NCI-H774 (cell line): ENCODE data around the gene TUBA1A.
"Not testable (repeated sequence)": the region's sequence is repeated elsewhere in the genome, so short reads cannot be mapped to it uniquely, and the experiment has no call there.

Source experiments
- DNase-seq: peaks from one replicate; lab custom pipeline; 2025; lab: John Stamatoyannopoulos, UW

Gene TUBA1A

DNA sequence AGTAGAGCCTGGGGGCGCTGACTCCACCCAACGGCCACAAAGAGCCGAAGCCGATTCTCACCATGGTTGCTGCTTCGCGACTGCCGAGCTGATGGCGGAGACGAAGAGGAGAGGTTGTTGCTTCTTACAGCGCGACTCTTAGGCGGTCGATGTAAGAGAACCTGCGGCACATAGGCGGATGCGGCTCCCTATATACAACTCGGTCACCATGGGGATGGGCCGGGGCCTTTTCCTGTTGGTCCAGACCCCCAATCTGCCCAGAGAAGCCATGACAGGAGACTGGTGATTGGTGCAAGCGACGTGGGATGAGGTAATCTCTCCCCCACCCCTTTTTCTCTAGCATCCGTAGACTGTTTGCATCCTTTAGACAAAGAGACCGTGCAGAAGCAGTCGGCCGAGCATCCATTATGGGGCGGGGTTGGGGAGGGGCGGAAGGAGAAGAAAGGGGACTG is at the start of gene TUBA1A:
TSS of gene TUBA1A (minus strand) at position 165 of the 452 bp plus-strand sequence. CDS start at position 64, 101 bp downstream.
- peak; percentile 99 for DNase-seq

DNA sequence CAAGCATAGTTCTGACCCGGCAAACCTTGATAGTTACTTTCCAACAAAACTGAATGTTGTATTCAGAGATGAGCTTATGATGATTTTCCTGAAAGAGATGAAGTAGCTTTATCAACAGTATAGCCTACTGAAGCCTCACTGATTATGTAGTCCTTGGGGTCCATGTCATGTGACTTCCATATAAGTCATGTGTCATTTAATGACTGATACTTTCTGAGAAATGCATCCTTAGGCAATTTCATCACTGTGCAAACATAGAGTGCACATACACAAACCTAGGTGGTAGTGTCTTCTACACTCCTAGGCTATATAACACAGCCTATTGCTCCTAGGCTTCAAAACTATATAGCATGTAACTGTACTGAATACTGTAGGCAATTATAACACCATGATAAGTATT is 47.5 kb upstream of the TUBA1A start:
- no peak for DNase-seq

DNA sequence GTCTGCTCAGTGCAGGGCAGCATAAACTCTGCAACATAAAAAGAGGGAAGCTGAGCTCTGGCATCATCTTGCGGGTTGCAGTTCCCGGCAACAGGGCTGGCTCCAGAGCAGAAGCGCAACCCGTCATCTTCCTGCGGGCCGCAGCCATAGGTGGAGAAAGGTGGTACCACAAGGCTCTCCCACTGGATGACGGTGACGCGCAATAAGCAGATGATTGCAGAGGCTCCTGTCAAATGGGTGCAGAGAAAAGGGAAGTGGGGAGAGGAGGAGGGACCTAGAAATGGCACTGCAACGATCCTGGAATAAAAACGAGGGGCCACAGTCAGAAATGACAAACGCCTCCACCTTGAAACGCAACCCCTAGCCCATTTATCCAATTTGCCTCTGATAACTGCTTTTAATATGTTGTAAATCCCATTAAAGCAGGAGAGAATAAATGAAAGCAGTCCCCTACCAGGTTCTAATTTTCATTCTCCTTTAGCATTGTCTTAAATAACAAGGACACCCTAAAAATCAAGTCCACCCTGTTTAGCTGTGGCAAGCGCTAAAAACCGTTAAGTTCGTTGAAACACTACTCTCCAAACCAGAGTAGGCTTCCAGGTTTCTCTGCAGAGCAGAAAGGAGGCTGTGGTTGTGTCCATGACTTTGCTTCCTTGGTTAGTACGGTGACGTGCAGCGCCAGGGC is 45.1 kb upstream of the TUBA1A start:
- DNase-seq, result no peak

DNA sequence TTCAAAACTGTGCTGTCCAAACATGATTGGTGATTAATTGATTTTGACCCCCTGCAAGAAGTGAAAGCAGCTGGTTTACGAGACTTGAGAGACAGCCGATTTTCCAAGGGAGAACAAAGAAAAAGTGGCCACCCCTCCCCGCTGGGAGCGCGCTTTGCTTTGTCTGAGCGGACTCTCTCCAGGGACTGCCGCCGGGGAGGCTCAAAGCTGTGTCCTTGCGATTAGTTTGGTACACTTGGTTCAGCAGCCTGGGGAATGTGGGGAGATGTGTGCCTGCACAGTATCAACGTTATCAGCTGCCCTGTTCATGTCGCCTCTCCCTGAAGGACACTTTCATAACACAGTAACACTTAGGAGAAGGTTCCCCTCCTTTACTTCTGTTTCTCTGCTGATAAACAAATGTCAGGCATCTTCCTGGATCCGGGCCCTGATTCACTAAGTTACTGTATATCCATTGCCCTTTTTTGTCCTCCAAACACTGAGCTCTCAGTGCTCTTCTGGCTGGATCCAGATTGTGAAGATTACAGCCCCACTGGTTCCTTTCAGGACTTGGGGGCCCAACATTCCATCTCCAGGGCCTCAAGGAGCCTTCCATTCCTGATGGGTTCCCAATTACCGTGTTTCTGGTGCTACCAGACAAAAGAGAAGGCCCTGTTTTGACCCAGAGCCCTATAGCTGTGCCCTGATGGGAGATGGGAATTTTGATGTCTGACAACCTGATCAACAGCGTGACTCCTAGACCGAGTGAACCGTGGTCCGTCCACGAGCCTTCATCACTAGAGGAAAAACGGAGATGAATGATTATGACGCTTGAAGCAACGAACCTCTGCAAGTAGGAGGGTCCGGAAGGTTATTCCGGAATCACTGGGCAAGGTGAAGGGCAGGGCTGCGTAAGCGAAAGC is 44.3 kb upstream of the TUBA1A start:
- DNase-seq, result peak; percentile 66

DNA sequence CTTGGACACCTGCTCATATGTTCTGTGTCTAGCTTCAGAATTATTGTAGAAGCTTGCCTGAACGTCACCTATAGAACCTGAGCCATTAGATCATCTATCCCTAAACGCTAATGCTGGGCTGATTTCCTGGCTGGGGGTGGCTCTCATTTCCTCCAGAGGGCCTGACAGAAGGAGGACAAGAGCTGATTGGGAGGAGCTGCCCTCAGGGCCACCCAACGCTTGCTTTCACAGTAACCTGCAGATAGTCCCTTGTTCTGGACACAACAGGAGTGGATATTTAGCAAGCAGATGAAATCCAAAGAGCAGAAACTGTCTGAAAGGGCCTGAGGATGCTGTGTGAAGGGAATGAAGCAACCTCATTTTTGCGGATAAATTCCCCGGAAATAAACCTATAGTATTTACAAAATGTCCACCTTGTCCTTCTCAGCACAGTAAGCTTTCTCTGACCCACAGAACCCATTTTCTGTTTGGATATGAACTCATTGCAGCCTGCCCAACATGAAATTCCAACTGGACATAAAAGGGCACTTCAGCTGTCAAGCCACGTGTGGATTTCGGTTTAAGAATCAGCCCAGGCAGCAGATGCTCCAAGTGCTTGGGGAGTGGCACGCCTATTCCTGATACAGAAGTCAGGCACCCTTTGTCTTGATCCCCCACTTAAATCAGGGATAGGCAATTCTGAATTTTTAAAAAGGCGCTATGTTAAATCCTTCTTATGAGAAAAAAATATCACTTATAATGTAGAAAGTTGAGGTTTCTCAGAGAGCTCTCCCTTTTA is 43.2 kb upstream of the TUBA1A start:
- peak; percentile 15 for DNase-seq

DNA sequence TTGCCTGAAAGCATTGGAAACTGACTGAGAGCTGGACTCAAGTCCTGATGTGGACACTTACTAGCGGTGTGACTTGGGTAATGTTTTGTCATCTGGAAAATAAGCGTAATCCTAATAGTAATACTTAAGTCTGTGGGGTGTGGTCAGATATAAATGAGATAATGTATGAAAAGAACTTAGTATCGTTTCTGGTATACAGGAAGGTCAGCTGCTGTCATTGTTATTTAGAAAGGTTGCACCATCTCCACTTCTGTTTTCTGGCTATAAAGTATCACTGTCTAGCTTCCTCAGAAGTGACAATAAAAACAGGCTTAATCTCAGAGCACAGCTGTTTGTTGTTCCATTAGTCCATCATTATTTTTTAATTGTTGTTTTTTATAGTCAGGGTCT is 41.9 kb upstream of the TUBA1A start:
- no peak for DNase-seq

DNA sequence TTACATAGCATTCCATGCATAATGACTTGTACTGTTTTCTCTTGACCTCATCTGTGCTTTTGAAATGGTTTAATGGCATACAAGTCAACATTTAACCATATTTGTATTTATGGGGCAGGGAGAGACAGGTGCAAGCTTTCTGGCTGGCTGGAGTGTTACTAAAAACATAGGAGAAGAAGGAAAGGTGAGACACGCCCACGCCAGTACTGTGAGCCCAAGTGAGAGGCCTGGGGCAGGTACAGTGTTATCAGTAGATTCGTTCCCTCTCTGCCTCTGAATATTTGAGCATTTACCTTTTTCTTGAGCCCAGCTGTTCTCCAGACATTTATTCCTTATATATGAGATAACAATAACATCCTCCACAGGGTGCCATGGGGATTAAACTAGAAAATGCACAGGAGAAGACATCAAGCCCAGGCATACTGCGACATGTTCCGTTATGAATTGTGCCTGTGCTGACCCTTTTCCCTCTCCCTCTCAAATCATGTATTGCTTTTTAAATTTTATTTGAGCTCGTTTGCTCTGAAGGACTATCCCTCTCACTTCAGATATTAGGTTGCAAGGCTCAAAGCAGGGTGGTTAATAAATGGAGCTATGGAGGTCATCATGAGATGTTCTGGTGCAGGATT is 41.4 kb upstream of the TUBA1A start:
- DNase-seq, result peak; percentile 93

DNA sequence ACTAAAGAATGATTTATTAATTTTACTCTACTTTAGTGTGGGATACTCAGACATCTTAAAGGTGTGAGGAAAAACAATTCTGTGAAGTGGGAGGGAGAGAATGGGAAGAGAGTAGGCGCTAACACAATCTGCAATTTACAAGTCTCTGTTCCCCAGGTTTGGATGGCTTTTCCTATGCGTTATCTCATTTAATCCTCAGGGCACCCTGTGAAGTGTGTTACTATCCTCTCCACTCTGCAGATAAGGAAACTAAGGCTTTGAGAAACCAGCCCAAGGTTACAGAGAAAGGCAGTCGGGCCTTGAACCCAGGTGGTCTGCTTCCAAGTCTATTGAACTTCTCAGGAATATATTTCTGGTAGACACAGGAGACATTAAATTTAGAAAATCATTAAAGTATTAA is 39.8 kb upstream of the TUBA1A start:
- no peak for DNase-seq

DNA sequence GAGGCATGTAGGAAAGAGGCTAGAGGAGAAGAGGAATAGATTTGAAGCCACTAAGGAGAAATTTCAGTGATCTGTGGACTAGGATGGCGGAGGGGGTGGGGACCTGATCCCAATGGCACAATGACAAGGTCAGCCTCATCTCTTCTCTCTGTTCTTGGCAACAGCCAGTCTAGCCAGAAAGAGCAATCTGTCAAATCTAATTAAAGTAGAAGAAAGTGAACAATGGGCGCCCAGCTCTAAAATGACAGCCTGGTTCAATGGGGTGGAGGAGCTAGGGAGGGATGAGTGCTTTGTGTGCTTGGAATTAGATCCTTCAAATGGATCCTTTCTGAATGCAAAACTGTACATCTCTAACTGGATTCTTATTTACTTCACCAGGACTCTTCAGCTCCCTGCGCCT is 38.8 kb upstream of the TUBA1A start:
- DNase-seq, result no peak

DNA sequence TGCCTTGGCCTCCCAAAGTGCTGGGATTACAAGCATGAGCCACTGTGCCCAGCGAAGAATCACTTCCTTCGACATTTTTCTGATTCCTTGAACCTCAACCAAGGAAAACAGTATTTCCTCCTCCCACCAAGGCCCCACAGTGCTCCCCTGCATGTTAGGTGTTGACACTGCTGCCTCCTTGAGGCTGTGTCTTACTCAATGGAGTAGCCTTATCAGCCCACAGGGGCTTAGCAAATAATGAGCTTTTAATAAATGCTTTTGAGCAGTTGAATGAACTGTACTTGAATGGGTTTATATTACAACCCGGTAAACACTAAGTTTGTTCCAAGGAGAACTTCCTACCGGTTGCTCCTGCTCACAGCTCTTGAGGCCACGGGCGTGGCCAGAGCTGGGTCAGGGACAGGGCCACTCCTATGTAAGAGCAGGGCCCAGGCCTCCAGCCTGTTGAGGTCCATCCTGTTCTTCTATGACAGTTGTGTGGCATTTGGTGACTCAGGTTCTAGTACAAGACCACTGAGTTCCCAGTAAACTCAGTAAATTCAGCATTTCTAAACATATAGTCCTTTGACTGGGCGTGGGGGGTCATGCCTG is 36.8 kb upstream of the TUBA1A start:
- no peak for DNase-seq

DNA sequence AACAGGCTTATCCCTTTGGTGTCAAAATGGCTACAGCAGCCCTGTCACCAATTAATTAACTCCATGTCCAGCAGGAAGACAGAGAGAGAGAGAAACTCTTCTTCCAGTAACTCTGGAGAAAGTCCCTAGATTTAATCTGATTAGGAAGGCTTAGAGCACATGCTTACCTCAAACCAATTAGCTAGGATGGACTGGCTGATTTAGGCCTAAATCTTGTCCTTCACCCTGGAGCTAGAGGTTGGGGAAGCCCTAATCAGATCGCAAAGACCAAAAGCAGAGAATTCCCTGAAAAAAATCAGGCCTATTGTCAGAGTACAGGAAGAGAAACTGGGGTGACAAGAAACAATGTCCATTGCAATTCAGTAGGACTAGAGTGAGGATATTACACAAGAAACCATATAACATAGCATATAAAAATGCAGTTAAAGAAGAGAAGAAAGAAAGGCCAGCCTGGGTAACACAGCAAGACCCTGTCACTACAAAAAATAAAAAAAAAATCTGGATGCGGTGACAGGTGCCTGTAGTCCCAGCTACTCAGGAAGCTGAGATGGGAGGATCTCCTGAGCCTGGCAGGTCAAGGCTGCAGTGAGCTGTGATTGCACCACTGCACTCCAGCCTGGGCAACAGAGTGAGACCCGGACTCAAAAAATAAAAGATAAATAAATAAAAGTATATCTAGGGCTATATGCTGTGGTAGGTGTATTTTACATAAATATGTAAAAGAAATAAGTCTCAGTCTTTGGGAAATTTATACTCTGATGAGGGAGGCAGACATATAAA is 34.9 kb upstream of the TUBA1A start:
- no peak for DNase-seq

DNA sequence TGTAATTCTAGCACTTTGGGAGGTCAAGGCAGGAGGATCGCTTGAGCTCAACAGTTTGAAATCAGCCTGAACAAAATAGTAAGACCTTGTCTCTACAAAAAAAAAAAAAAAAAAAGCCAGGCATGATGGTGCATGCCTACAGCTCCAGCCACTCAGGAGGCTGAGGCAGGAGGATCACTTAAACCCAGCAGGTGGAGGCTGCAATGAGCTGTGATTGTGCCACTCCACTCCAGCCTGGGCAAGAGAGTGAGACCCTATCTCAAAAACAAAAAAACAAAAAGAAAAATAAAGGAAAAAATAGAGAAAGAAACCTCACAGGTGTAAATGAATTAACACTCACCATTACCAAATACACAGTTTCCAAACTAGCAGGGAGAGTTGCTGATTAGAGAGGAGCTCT is 34.2 kb upstream of the TUBA1A start:
- no peak for DNase-seq

DNA sequence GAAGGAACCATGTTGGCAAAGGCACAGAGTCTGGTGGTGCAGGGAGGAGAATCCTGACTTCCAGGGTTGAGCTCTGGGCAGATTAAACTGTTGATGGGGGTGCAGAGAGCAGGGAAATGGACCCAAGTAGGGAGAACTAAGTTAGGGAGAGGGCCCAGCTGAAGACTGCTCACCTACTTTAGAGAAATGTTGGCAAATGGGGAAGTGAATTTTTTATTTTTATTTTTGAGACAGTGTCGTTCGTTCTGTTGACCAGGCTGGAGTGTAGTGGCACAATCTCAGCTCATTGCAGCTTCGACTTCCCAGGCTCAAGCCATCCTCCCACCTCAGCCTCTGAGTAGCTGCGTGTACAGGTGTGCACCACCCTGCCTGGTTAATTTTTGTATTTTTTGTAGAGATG is 32.1 kb upstream of the TUBA1A start:
- DNase-seq, result no peak

DNA sequence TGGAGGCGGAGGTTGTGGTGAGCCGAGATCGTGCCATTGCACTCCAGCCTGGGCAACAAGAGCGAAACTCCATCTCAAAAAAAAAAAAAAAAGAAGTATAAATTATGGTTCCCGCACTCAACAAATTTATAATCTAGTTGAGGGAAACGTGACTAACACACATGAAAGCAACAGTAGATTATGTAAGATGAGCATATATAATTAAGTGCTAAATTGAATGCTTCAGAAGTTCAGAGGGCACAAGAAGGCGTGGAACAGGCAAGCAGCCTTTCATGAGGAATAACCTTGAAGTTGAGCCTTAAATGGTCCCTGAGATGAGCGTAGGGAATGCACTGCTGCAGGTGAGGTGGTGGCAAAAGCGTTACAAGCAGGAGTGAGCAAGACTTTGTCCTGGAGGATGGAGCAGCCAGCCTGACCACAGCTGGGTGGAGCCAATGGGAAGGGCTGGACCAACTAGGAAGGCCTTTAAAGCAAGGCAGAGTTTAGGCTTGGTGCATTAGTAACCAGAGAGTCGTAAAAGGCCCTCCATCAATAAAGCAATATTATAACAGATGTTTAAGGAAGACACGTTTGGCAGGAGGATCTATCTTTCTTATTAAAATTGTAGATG is 30.6 kb upstream of the TUBA1A start:
- DNase-seq, result no peak

DNA sequence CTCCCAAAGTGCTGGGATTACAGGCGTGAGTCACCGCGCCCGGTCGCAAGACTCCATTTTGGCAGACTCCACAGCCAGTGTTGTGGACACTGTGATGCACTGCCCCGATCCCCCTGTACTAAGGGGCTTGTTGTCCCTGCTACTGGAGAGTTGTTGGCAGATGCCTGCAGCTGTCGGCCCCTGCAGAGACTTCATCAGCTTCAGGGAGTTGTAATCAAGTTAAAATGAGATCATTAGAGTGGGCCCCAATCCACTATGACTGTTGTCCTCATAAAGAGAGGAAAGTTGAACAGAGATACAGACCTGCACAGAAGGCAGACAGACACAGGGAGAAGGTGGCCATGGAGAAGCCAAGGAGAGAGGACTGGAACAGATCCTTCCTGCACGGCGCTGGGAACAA is 23.7 kb upstream of the TUBA1A start:
- DNase-seq, result no peak

DNA sequence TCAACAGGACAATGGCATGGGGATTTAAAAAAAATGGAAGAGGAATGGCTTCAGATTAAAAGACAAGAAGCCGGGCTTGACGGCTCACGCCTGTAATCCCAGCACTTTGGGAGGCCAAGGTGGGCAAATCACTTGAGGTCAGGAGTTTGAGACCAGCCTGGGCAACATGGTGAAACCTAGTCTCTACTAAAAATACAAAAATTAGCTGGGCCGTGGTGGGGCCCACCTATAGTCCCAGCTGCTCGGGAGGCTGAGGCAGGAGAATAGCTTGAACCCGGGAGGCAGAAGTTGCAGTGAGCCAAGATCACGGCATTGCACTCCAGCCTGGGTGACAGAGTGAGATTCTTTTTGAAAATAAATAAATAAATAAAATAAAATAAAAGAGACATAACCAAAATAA is 21.8 kb upstream of the TUBA1A start:
- DNase-seq, result not testable (repeated sequence)

DNA sequence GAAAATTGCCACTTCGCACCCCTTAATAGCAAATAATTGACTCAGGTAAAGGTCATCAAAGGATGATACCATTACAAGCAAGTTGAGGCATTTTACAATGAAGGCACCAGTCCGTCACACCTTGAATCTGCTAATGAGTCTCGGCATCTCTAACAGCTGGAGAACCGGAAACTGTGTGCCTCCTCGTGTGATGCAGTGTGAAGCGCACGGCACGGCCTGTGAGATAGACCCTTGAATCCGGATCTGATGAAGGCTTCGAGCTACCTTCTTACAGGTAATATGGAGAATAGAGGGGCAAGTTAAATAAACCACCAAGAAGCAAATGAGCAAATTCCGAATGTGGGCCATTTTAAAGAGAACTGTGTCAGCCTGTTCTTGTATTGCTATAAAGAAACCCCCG is 19.8 kb upstream of the TUBA1A start:
- no peak for DNase-seq

DNA sequence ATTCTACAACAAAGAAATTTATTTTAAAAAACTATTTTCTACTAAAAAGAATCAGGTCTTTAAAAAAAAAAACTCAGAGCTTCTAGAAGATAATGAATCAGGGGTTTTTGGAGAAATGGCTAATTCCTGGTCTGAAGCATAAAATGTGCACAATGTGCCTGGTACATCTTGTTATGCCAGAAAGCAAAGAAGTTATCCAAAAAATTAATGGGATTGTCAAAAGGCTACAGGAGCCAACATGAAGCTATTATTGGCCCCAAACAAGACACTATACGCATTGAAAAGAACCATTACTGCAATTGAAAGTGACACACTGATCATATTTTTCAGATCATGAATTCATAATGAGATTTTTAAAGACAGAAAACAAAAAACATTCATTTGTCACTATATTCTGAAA is 19.3 kb upstream of the TUBA1A start:
- DNase-seq, result no peak

DNA sequence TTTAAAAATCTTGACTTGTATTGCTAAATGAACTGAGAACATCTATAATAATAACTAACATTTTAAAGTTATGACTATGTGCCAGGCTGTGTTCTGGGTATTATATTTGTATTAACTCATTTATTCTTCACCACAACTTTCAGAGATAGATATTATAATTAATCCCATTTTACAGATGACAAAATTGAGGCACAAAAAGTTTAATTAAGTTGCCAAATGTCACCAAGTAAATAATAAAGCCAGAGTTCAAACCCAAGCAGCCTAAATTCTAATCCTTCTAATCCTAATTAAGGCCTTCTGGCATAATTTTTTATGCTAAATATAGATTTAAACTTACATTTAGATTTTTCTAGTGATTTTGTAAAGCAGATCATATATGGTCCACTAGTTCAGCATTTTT is 17.5 kb upstream of the TUBA1A start:
- no peak for DNase-seq

DNA sequence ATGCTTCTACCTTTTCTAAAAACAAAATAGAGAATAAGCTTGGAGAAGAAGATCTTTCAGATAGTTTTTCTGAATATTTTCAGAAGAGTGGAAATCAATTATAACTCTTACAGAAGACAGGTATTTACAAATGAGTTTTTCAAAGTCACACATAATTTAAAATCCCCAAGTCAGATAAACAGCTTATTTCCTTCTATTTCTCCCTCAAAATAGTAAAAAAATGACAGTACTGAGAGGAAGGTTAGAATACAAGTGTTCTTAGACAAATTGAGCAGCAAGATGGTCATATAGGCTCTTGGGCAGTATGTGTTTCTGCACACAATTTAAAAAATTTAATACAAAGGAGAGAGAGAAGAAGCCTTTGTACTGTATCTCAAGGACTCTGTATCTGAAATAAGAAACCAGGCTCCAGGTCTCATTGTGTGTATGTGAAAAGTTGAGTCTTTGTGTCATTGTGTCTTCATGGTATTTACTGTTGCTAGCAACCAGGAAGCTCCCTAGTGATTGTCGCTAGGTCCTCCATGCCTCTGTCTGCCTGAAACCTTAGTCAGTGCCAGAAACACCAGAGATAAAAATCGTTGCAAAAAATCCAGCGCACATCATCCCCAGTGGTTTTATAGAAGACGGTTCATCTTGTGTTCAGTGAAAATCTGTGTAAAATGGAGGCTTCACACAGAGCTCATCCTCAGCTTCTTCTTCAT is 12.9 kb upstream of the TUBA1A start:
- DNase-seq, result peak; percentile 82
